Measurements from ENCODE around the gene DOCK2.

The DOCK2 gene

GRCh38 chr5:169691471-169691870, 54.4 kb downstream of the DOCK2 start:
- no peak for DNase-seq
- Histone ChIP-seq H3K4me3 (ENCODE audit: low read length) (no peak overlapping the region), H3F3A (ENCODE audit: insufficient read depth, low read length) (no peaks in the 10 kb centered on the region), H3K4me1 (ENCODE audit: low read length) (no peaks in the 10 kb centered on the region), H4K20me1 (ENCODE audit: insufficient read depth, low read length) (no peaks in the 10 kb centered on the region), H3K27me3 (replicated peaks; ENCODE audit: insufficient read depth, low read length) (no peaks in the 10 kb centered on the region), H3K9ac (ENCODE audit: low read length) (no peak overlapping the region), H2AFZ (ENCODE audit: low read length) (no peak overlapping the region), H3K9me3 (replicated peaks; ENCODE audit: insufficient read depth, low read length) (no peaks in the 10 kb centered on the region), H3K4me2 (ENCODE audit: low read depth, low read length) (no peak overlapping the region), H3K36me3 (replicated peaks; ENCODE audit: insufficient read depth, low read length) (peaks cover 5% of the 10 kb centered on the region), H3K9me2 (replicated peaks; ENCODE audit: insufficient read depth, low read length) (no peaks in the 10 kb centered on the region), H3K27ac (ENCODE audit: low read length) (no peak overlapping the region), H3K79me2 (ENCODE audit: low read length) (no peaks in the 10 kb centered on the region)
- no peak for TF ChIP-seq EZH2 (optimal IDR thresholded peaks at IDR 0.05; ENCODE audit: low read depth, low read length)
- no peak for TF ChIP-seq EZH2phosphoT487 (IDR thresholded peaks at IDR 0.05; ENCODE audit: low read length)
- no peak for TF ChIP-seq CTCF (IDR thresholded peaks at IDR 0.05; ENCODE audit: low read length)

- Histone ChIP-seq H3K4me3 (ENCODE audit: low read length) (no peak overlapping the region), H3K79me2 (ENCODE audit: low read length) (no peaks in the 10 kb centered on the region), H4K20me1 (ENCODE audit: insufficient read depth, low read length) (no peaks in the 10 kb centered on the region), H3K4me1 (ENCODE audit: low read length) (no peaks in the 10 kb centered on the region), H3K36me3 (replicated peaks; ENCODE audit: insufficient read depth, low read length) (peaks cover 2% of the 10 kb centered on the region), H3K27ac (ENCODE audit: low read length) (no peak overlapping the region), H3F3A (ENCODE audit: insufficient read depth, low read length) (no peaks in the 10 kb centered on the region), H3K9ac (ENCODE audit: low read length) (no peak overlapping the region), H2AFZ (ENCODE audit: low read length) (no peak overlapping the region), H3K9me2 (replicated peaks; ENCODE audit: insufficient read depth, low read length) (no peaks in the 10 kb centered on the region), H3K4me2 (ENCODE audit: low read depth, low read length) (no peak overlapping the region), H3K9me3 (replicated peaks; ENCODE audit: insufficient read depth, low read length) (no peaks in the 10 kb centered on the region), H3K27me3 (replicated peaks; ENCODE audit: insufficient read depth, low read length) (no peaks in the 10 kb centered on the region)
- no peak for TF ChIP-seq EZH2 (optimal IDR thresholded peaks at IDR 0.05; ENCODE audit: low read depth, low read length)
- no peak for TF ChIP-seq EZH2phosphoT487 (IDR thresholded peaks at IDR 0.05; ENCODE audit: low read length)
- no peak for TF ChIP-seq CTCF (IDR thresholded peaks at IDR 0.05; ENCODE audit: low read length)
- DNase-seq = no peak
Observed at GRCh38 chr5:169694091-169694625, 57.1 kb downstream of the DOCK2 start.

- Histone ChIP-seq H3F3A (ENCODE audit: insufficient read depth, low read length) (no peaks in the 10 kb centered on the region), H3K9me2 (replicated peaks; ENCODE audit: insufficient read depth, low read length) (no peaks in the 10 kb centered on the region), H3K27ac (ENCODE audit: low read length) (no peak overlapping the region), H3K79me2 (ENCODE audit: low read length) (no peaks in the 10 kb centered on the region), H4K20me1 (ENCODE audit: insufficient read depth, low read length) (no peaks in the 10 kb centered on the region), H3K4me2 (ENCODE audit: low read depth, low read length) (no peak overlapping the region), H2AFZ (ENCODE audit: low read length) (no peak overlapping the region), H3K36me3 (replicated peaks; ENCODE audit: insufficient read depth, low read length) (peaks cover 4% of the 10 kb centered on the region), H3K9me3 (replicated peaks; ENCODE audit: insufficient read depth, low read length) (no peaks in the 10 kb centered on the region), H3K27me3 (replicated peaks; ENCODE audit: insufficient read depth, low read length) (no peaks in the 10 kb centered on the region), H3K4me3 (ENCODE audit: low read length) (no peak overlapping the region), H3K9ac (ENCODE audit: low read length) (no peak overlapping the region), H3K4me1 (ENCODE audit: low read length) (no peaks in the 10 kb centered on the region)
- DNase-seq = no peak
- TF ChIP-seq EZH2 (optimal IDR thresholded peaks at IDR 0.05; ENCODE audit: low read depth, low read length) = no peak
- no peak for TF ChIP-seq CTCF (IDR thresholded peaks at IDR 0.05; ENCODE audit: low read length)
- TF ChIP-seq EZH2phosphoT487 (IDR thresholded peaks at IDR 0.05; ENCODE audit: low read length) = no peak
Observed at GRCh38 chr5:169695025-169695625, 58.0 kb downstream of the DOCK2 start.

Data from MM.1S (cell line).